A549 (cell line): ENCODE measurements around the gene SP100. TPM values are rescaled to one million over a fixed set of nuclear protein-coding genes. Genes with fewer than 3 reads are reported as not detected.

ENCODE experiments used
- ATAC-seq, 2 experiments: fragments of 200-7000 bp in 1 of 2; fragments of >200 bp in 1 of 2; cut with Nextera tagmentation in 1 of 2; cut with Tn5 transposase in 1 of 2; 3 replicates each; pipeline versions ENCODE4 v1.8.0 to v1.9.1; 2018 to 2020; ENCODE audit warnings: mild to moderate bottlenecking in 1 of 2, moderate library complexity in 1 of 2
- CTCF ChIA-PET: fragments of 300-600 bp; sonication (Branson Sonifier 250); formaldehyde crosslinking; extraction: SDS; loops from one replicate; lab custom pipeline; 2021; ENCODE audit warnings: antibody characterized with exemption, inconsistent platforms; lab: Yijun Ruan, JAX
- POLR2A ChIA-PET: fragments of 350-600 bp; formaldehyde crosslinking; extraction: SDS; loops from one replicate; lab custom pipeline; 2021; ENCODE audit warnings: antibody characterized with exemption, inconsistent platforms; lab: Yijun Ruan, JAX
- DNase-seq, 2 experiments: peaks; one replicate each; pipeline versions ENCODE4 v3.0.0 to v3.0.0-alpha.2; 2011 to 2016; ENCODE audit warnings: low read depth in 1 of 2, low spot score in 1 of 2
- FAIRE-seq: peaks from 2 replicates; lab custom pipeline; 2011; peaks lifted over from hg19 to GRCh38; lab: Jason Lieb, UNC
- H3K27ac ChIP-seq, 2 experiments: fragments of >200 bp; sonication (Bioruptor Twin); formaldehyde crosslinking; 3 replicates each; pipeline ENCODE4 v1.5.1; 2016 to 2017
- H3K4me1 ChIP-seq: fragments of >200 bp; sonication (Bioruptor Twin); formaldehyde crosslinking; 3 replicates; pipeline ENCODE4 v1.6.1; 2016
- H3K4me2 ChIP-seq: fragments of >200 bp; sonication (Bioruptor Twin); formaldehyde crosslinking; 3 replicates; pipeline ENCODE4 v1.6.1; 2016
- H3K4me3 ChIP-seq: fragments of >200 bp; sonication (Bioruptor Twin); formaldehyde crosslinking; 3 replicates; pipeline ENCODE4 v1.5.1; 2016
- H3K9me3 ChIP-seq: fragments of >200 bp; sonication (Bioruptor Twin); formaldehyde crosslinking; 3 replicates; pipeline ENCODE4 v1.6.1; 2016
- BCL3 ChIP-seq: fragments of >200 bp; sonication (Bioruptor Twin); formaldehyde crosslinking; IDR thresholded peaks from 3 replicates; pipeline ENCODE4 v1.6.1; 2016
- CBX2 ChIP-seq: fragments of 200-600 bp; sonication (generic); IDR thresholded peaks from 2 replicates; pipeline ENCODE4 v1.6.1; 2016; ENCODE audit warnings: low read depth, mild to moderate bottlenecking, borderline replicate concordance
- EHMT2 ChIP-seq: fragments of 200-600 bp; sonication (generic); IDR thresholded peaks from 2 replicates; pipeline ENCODE4 v1.6.1; 2016; ENCODE audit warnings: antibody characterized with exemption, low read depth, mild to moderate bottlenecking, moderate library complexity
- ESRRA ChIP-seq: fragments of 150-350 bp; IDR thresholded peaks from 2 replicates; pipeline ENCODE4 v1.6.1; 2014; ENCODE audit warnings: mild to moderate bottlenecking, low read length, borderline replicate concordance
- FOSB ChIP-seq: fragments of 250-450 bp; sonication (Bioruptor Pico); IDR thresholded peaks from 2 replicates; pipeline ENCODE4 v1.5.0; 2020; ENCODE audit warnings: mild to moderate bottlenecking, moderate library complexity
- FOXS1 ChIP-seq: fragments of 250-450 bp; sonication (Bioruptor Pico); IDR thresholded peaks from 2 replicates; pipeline ENCODE4 v1.5.0; 2020; ENCODE audit warnings: mild to moderate bottlenecking, moderate library complexity
- HEYL ChIP-seq: fragments of 250-450 bp; sonication (Bioruptor Pico); IDR thresholded peaks from 2 replicates; pipeline ENCODE4 v1.8.0; 2021; ENCODE audit warnings: mild to moderate bottlenecking, moderate library complexity
- HOXB13 ChIP-seq: fragments of 250-450 bp; sonication (Bioruptor Pico); IDR thresholded peaks from 2 replicates; pipeline ENCODE4 v1.5.0; 2020; ENCODE audit warnings: low read depth, mild to moderate bottlenecking, moderate library complexity
- HOXB5 ChIP-seq: fragments of 250-450 bp; sonication (Bioruptor Pico); IDR thresholded peaks from 2 replicates; pipeline ENCODE4 v1.5.0; 2020; ENCODE audit warnings: mild to moderate bottlenecking, moderate library complexity
- KDM1A ChIP-seq: fragments of 200-600 bp; sonication (generic); IDR thresholded peaks from 2 replicates; pipeline ENCODE4 v1.6.1; 2016; ENCODE audit warnings: low read depth, mild to moderate bottlenecking
- MAZ ChIP-seq: fragments of 150-350 bp; IDR thresholded peaks from 2 replicates; pipeline ENCODE4 v1.6.1; 2014; ENCODE audit warnings: antibody characterized with exemption, low read depth, low read length, borderline replicate concordance
- PBX3 ChIP-seq: IDR thresholded peaks from 2 replicates; pipeline ENCODE4 v1.6.1; 2012
- RAD21 ChIP-seq, 2 experiments: fragments of >200 bp in 1 of 2; sonication (Bioruptor Twin) in 1 of 2; formaldehyde crosslinking in 1 of 2; IDR thresholded peaks in 1 of 2; conservative IDR thresholded peaks in 1 of 2; 2 replicates in 1 of 2; 3 replicates in 1 of 2; pipeline ENCODE4 v1.6.1; 2012 to 2018; ENCODE audit warnings: inconsistent platforms in 1 of 2
- RARB ChIP-seq: fragments of 250-450 bp; sonication (Bioruptor Pico); IDR thresholded peaks from 2 replicates; pipeline ENCODE4 v1.8.0; 2021; ENCODE audit warnings: mild to moderate bottlenecking, moderate library complexity
- RCOR1 ChIP-seq: fragments of 150-350 bp; IDR thresholded peaks from 2 replicates; pipeline ENCODE4 v1.6.1; 2014; ENCODE audit warnings: antibody characterized with exemption, low read length, low read depth
- RFX5 ChIP-seq: fragments of 450-650 bp; IDR thresholded peaks from 2 replicates; pipeline ENCODE4 v1.7.1; 2014; ENCODE audit warnings: antibody characterized with exemption, mild to moderate bottlenecking, moderate library complexity
- SREBF2 ChIP-seq: fragments of 450-650 bp; IDR thresholded peaks from 2 replicates; pipeline ENCODE4 v1.6.1; 2014; ENCODE audit warnings: mild to moderate bottlenecking, moderate library complexity
- USF2 ChIP-seq: fragments of 450-650 bp; IDR thresholded peaks from 2 replicates; pipeline ENCODE4 v1.6.1; 2014; ENCODE audit warnings: antibody characterized with exemption
- ZSCAN20 ChIP-seq: fragments of 250-450 bp; sonication (Bioruptor Pico); IDR thresholded peaks from 2 replicates; pipeline ENCODE4 v1.8.0; 2022; ENCODE audit warnings: mild to moderate bottlenecking, moderate library complexity
- WGBS: methylation state at CpG from one replicate; pipeline ENCODE4 v1.1.6; 2017; ENCODE audit errors: missing lambda C conversion rate; 5-methylcytosine and 5-hydroxymethylcytosine counted together
- polyA plus RNA-seq, 4 experiments: library from polyadenylated mRNA; depleted of rRNA in 3 of 4; stranded (reverse); fragments of >200 nt; fragmentation: RNase III in 1 of 4; extraction: RNeasy Plus Mini Kit Qiagen cat#74134 plus additional on column Dnase treatment in 1 of 4; gene quantifications; 2 replicates in 3 of 4; 3 replicates in 1 of 4; pipeline ENCODE4 v1.2.3, GENCODE V29; 2011 to 2017
- TF ChIP-seq, protein P1 (sequence below): fragments of >200 bp; sonication (Bioruptor Twin); formaldehyde crosslinking; IDR thresholded peaks from 3 replicates; pipeline ENCODE4 v1.5.1; 2016

SP100 gene
- polyA plus RNA-seq, 2 of the 4 experiments (the other 2 are of a cell fraction) = 23.7 to 39.8 TPM

- H3K27ac ChIP-seq = 0 out of 6 replicates have a peak overlapping the region, but pooled peaks have one; percentile 14 to 32
- DNase-seq (no peak), FAIRE-seq (no peak), ATAC-seq (no peak)
- CTCF ChIA-PET = no interaction called here
- H3K9me3 ChIP-seq = peaks cover 32% of the 10 kb centered on the region
- WGBS = 47% methylated on average over 2 of the region's 2 CpGs
- peaks cover 7% of the 10 kb centered on the region; the same call in 1 of the 3 replicates for H3K4me1 ChIP-seq
- no peak overlapping the region for H3K4me3 ChIP-seq
- POLR2A ChIA-PET = no interaction called here
- no peak overlapping the region for H3K4me2 ChIP-seq
- no peak for TF ChIP-seq HOXB5 (CRISPR knock-in tag)
- TF ChIP-seq HOXB13 (CRISPR knock-in tag) = no peak
- TF ChIP-seq PBX3 = no peak
- no peak for TF ChIP-seq HEYL
- no peak for TF ChIP-seq RAD21 (conservative IDR thresholded peaks at IDR 0.05 in 1 of 2, IDR thresholded peaks at IDR 0.05 in 1 of 2)
- no peak for TF ChIP-seq RARB (CRISPR knock-in tag)
- TF ChIP-seq FOSB = no peak
These were observed 105.4 kb downstream of the SP100 start for GRCh38 chr2:230521386-230521785.

GRCh38 chr2:230525682-230526081, 109.7 kb downstream of the SP100 start:
- FAIRE-seq (no peak), ATAC-seq (no peak), DNase-seq (no peak)
- Histone ChIP-seq H3K4me2 (no peak overlapping the region), H3K4me3 (no peak overlapping the region), H3K4me1 (peaks cover 4% of the 10 kb centered on the region; the same call in 1 of the 3 replicates), H3K9me3 (peaks cover 38% of the 10 kb centered on the region), H3K27ac (no peak overlapping the region)
- WGBS = 44% methylated on average over 3 of the region's 3 CpGs
- TF ChIP-seq PBX3 (no peak), EHMT2 (no peak), RFX5 (no peak), MAZ (no peak), RCOR1 (no peak), KDM1A (no peak), ZSCAN20 (CRISPR knock-in tag) (no peak), FOXS1 (CRISPR knock-in tag) (no peak), USF2 (no peak), HOXB13 (CRISPR knock-in tag) (no peak), BCL3 (no peak), CBX2 (no peak), ESRRA (no peak), HEYL (no peak), SREBF2 (no peak), FOSB (no peak)
- TF ChIP-seq, protein P1, sequence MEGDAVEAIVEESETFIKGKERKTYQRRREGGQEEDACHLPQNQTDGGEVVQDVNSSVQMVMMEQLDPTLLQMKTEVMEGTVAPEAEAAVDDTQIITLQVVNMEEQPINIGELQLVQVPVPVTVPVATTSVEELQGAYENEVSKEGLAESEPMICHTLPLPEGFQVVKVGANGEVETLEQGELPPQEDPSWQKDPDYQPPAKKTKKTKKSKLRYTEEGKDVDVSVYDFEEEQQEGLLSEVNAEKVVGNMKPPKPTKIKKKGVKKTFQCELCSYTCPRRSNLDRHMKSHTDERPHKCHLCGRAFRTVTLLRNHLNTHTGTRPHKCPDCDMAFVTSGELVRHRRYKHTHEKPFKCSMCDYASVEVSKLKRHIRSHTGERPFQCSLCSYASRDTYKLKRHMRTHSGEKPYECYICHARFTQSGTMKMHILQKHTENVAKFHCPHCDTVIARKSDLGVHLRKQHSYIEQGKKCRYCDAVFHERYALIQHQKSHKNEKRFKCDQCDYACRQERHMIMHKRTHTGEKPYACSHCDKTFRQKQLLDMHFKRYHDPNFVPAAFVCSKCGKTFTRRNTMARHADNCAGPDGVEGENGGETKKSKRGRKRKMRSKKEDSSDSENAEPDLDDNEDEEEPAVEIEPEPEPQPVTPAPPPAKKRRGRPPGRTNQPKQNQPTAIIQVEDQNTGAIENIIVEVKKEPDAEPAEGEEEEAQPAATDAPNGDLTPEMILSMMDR = no peak
- ChIA-PET POLR2A (no interaction called here), CTCF (no interaction called here)
